K562 (cell line): ENCODE measurements around the gene NOL4L. TPM values are rescaled to one million over a fixed set of nuclear protein-coding genes. Genes with fewer than 3 reads are reported as not detected.

Experiments used
- ASH1L ChIP-seq: fragments of 450-650 bp; IDR thresholded peaks from 2 replicates; pipeline ENCODE4 v1.6.1; 2018; ENCODE audit warnings: borderline replicate concordance, mild to moderate bottlenecking, low read depth; ENCODE audit not compliant: partially characterized antibody
- CC2D1A ChIP-seq: fragments of 450-650 bp; IDR thresholded peaks from 2 replicates; pipeline ENCODE4 v1.6.1; 2017; ENCODE audit warnings: mild to moderate bottlenecking
- COPS2 ChIP-seq: fragments of 450-650 bp; conservative IDR thresholded peaks from 2 replicates; pipeline ENCODE4 v1.6.1; 2016; ENCODE audit warnings: mild to moderate bottlenecking, moderate library complexity
- CUX1 ChIP-seq: fragments of 200-800 bp; sonication (Bioruptor generic); IDR thresholded peaks from 2 replicates; pipeline ENCODE4 v1.6.1; 2016; ENCODE audit warnings: missing genetic modification characterization, missing compliant biosample characterization
- DIDO1 ChIP-seq: fragments of 450-650 bp; IDR thresholded peaks from 2 replicates; pipeline ENCODE4 v1.6.1; 2016; ENCODE audit warnings: low read depth, missing biosample characterization, missing genetic modification characterization
- IFI16 ChIP-seq: fragments of 250-450 bp; sonication (Bioruptor Pico); IDR thresholded peaks from 2 replicates; pipeline ENCODE4 v2.1.2; 2022; ENCODE audit warnings: mild to moderate bottlenecking, inconsistent platforms
- MECOM ChIP-seq: fragments of 250-450 bp; sonication (Bioruptor Pico); IDR thresholded peaks from 2 replicates; pipeline ENCODE4 v1.8.0; 2022; ENCODE audit warnings: inconsistent platforms
- NCOA2 ChIP-seq, 2 experiments: fragments of 450-650 bp; IDR thresholded peaks; 2 replicates each; pipeline ENCODE4 v1.6.1; 2018; ENCODE audit warnings: mild to moderate bottlenecking in 2 of 2, moderate library complexity in 1 of 2; ENCODE audit not compliant: partially characterized antibody in 2 of 2
- PHF21A ChIP-seq: fragments of 450-650 bp; IDR thresholded peaks from 2 replicates; pipeline ENCODE4 v1.6.1; 2017; ENCODE audit warnings: low read depth, borderline replicate concordance
- POLR2AphosphoS2 ChIP-seq: IDR thresholded peaks from 2 replicates; pipeline ENCODE4 v1.6.1; 2012; ENCODE audit warnings: low read length, improper control_type of control experiment
- PURB ChIP-seq: sonication (generic); formaldehyde crosslinking; IDR thresholded peaks from 2 replicates; pipeline ENCODE4 v1.9.0; 2021; ENCODE audit warnings: low read depth, mild to moderate bottlenecking, missing genetic modification reagents
- RAD51 ChIP-seq: fragments of 450-650 bp; IDR thresholded peaks from 2 replicates; pipeline ENCODE4 v1.7.1; 2016; ENCODE audit warnings: low read depth, mild to moderate bottlenecking, borderline replicate concordance
- SMAD3 ChIP-seq: fragments of 450-650 bp; formaldehyde crosslinking; conservative IDR thresholded peaks from 2 replicates; pipeline ENCODE4 v1.4.0; 2020; ENCODE audit warnings: mild to moderate bottlenecking
- SRF ChIP-seq, 2 experiments: fragments of 250-450, 450-650 bp in 1 of 2; sonication (Bioruptor Pico) in 1 of 2; sonication (generic) in 1 of 2; formaldehyde crosslinking; IDR thresholded peaks; 2 replicates each; pipeline versions ENCODE4 v1.5.0 to v1.5.1; 2020 to 2022; ENCODE audit warnings: mild to moderate bottlenecking in 1 of 2, missing genetic modification reagents in 1 of 2
- TAF15 ChIP-seq: fragments of 200-400 bp; formaldehyde crosslinking; IDR thresholded peaks from 2 replicates; pipeline ENCODE4 v1.6.1; 2017; ENCODE audit warnings: mild to moderate bottlenecking, low read depth, low read length, moderate library complexity
- TGIF2 ChIP-seq: sonication (generic); formaldehyde crosslinking; IDR thresholded peaks from 2 replicates; pipeline ENCODE4 v1.8.1; 2022; ENCODE audit warnings: mild to moderate bottlenecking, missing genetic modification reagents, moderate library complexity
- XRCC3 ChIP-seq: fragments of 450-650 bp; IDR thresholded peaks from 2 replicates; pipeline ENCODE4 v1.6.1; 2017; ENCODE audit warnings: mild to moderate bottlenecking, moderate library complexity
- ZBTB26 ChIP-seq: fragments of 450-650 bp; formaldehyde crosslinking; IDR thresholded peaks from 2 replicates; pipeline ENCODE4 v1.4.0; 2022; ENCODE audit warnings: missing genetic modification characterization
- ZBTB5 ChIP-seq: fragments of 450-650 bp; IDR thresholded peaks from 2 replicates; pipeline ENCODE4 v1.6.1; 2017; ENCODE audit warnings: antibody characterized with exemption
- ZFP1 ChIP-seq: fragments of 450-650 bp; formaldehyde crosslinking; IDR thresholded peaks from 2 replicates; pipeline ENCODE4 v1.4.0; 2020; ENCODE audit warnings: mild to moderate bottlenecking, mixed read lengths
- ZNF174 ChIP-seq: fragments of 250-450 bp; sonication (Bioruptor Pico); IDR thresholded peaks from 2 replicates; pipeline ENCODE4 v1.4.0; 2020; ENCODE audit warnings: mild to moderate bottlenecking
- ZNF766 ChIP-seq: fragments of 200-800 bp; sonication (Bioruptor generic); conservative IDR thresholded peaks from 2 replicates; pipeline ENCODE4 v1.6.1; 2016; ENCODE audit warnings: missing genetic modification characterization, missing compliant biosample characterization
- ZNF785 ChIP-seq: fragments of 250-450 bp; sonication (Bioruptor Pico); IDR thresholded peaks from 2 replicates; pipeline ENCODE4 v1.4.0; 2020; ENCODE audit warnings: mild to moderate bottlenecking
- polyA plus RNA-seq, 8 experiments: library from polyadenylated mRNA; depleted of rRNA in 4 of 8; stranded (reverse) in 5 of 8; unstranded in 3 of 8; fragments of >200 nt; fragmentation: Nextera tagmentation in 2 of 8; fragmentation: Illumina TruSeq in 1 of 8; extraction: Ambion mirVana in 2 of 8; extraction: Trizol in 1 of 8; gene quantifications; 2 replicates each; pipeline versions ENCODE4 v1.2.1 to v1.2.3, GENCODE V29; 2011 to 2014; ENCODE audit warnings: inconsistent platforms in 1 of 8, missing spikeins in 1 of 8
- total RNA-seq, 7 experiments: library from RNA; depleted of rRNA in 6 of 7; stranded (reverse); fragments of >200 nt in 6 of 7; fragmentation: Illumina TruSeq in 2 of 7; extraction: Trizol in 2 of 7; gene quantifications; 2 replicates each; pipeline versions ENCODE4 v1.2.1 to v1.2.3, GENCODE V29; 2011 to 2021; ENCODE audit warnings: low replicate concordance in 1 of 7

NOL4L gene
- total and polyA plus RNA-seq, 9 of the 15 experiments (the other 6 are each of a cell fraction or from before 2014, with no cell fraction given): 5.1 to 36.2 (median 13.6) TPM

GRCh38 chr20:32397567-32398084 lies 187.5 kb downstream of the NOL4L start (continued):
- TF ChIP-seq ZNF785 (CRISPR knock-in tag): no peak
- no peak for TF ChIP-seq CC2D1A
- TF ChIP-seq MECOM (CRISPR knock-in tag): peak; percentile 71
- no peak for TF ChIP-seq ZNF174 (CRISPR knock-in tag)
- TF ChIP-seq TAF15: no peak
- TF ChIP-seq DIDO1 (tag): no peak
- TF ChIP-seq TGIF2 (CRISPR knock-in tag): no peak
- no peak for TF ChIP-seq CUX1 (CRISPR knock-in tag)
- no peak for TF ChIP-seq NCOA2 (IDR thresholded peaks at IDR 0.05; ENCODE audit: partially characterized antibody in 2 of 2)
- TF ChIP-seq SMAD3 (CRISPR knock-in tag): 0 out of 2 replicates have a peak, but pooled peaks have one; percentile 57
- TF ChIP-seq ZNF766 (CRISPR knock-in tag): peak; percentile 65; the same call in 1 of the 2 replicates
- TF ChIP-seq ASH1L: no peak
- no peak for TF ChIP-seq RAD51
- no peak for TF ChIP-seq ZBTB5
- no peak for TF ChIP-seq POLR2AphosphoS2
- no peak for TF ChIP-seq PHF21A
- TF ChIP-seq PURB (CRISPR knock-in tag): no peak
- TF ChIP-seq SRF (CRISPR knock-in tag; IDR thresholded peaks at IDR 0.05): no peak
- no peak for TF ChIP-seq COPS2
- no peak for TF ChIP-seq XRCC3
- peak; percentile 75; the same call in 1 of the 2 replicates for TF ChIP-seq IFI16
- TF ChIP-seq ZFP1: no peak
- no peak for TF ChIP-seq ZBTB26 (CRISPR knock-in tag)
